HG02571 (cell line): ENCODE data around the gene PDLIM5.
"Not testable (repeated sequence)": the region's sequence is repeated elsewhere in the genome, so short reads cannot be mapped to it uniquely, and the experiment has no call there.

Experiments used
- ATAC-seq: cut with Tn5 transposase; IDR thresholded peaks from one replicate; pipeline ENCODE4 v1.9.1; 2021; ENCODE audit warnings: mild to moderate bottlenecking, moderate library complexity; ENCODE audit not compliant: unreplicated experiment

Gene PDLIM5

DNA sequence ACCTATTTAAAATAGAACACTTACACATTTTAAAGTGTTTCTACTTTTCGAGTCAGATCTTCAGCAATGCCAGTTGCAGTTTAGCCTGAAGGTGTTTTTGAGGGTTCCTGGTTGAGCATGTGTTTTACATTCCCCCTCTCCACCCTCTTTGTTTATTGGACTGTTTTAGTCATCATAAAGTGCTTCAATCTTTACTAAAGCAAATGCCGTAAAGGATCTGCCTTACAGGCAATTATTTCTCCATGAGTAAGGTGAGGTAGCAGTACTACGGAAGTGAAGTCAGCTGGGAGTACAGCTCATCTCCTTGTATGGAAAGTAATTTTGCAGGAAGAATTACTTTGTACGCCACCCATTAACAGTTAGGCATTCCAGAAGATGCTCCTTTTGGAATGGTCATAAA lies 36.9 kb downstream of the PDLIM5 start:
- ATAC-seq = no peak

DNA sequence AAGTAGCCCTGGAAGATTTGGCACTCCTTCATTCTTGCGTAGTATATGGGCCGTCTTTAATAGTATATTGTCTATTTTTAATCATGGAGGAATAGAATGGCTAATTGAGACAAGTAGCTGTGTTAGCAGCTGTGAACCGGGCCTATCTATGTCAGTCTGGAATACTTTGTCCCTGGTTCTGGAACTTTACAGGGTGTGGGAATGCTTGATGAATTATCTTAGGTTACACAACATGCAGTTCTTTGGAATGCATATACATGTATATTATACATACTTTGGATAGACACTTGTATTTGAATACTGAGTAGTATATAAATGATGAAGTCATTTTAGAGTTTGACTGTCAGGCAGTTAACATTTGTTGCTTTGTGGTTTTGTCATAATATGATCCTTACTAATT lies 37.4 kb downstream of the PDLIM5 start:
- ATAC-seq = no peak

DNA sequence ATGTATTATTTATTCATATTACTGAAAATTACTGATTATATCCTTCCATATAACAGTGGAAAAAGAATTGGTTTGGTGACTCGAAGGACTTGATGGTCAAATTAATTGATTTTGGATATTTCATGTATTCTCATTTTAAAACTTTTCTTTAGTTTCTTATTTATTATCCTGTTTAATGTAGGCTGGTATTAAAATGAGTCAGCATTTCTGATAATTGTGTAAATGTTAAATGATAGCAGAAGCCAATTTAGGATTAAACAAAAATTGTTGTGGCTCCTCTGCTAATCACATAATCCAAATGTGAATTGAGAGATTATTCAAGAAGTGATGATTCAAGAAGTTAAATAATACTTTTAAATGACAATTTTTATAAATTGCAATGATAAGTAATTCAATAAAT lies 38.7 kb downstream of the PDLIM5 start:
- no peak for ATAC-seq

DNA sequence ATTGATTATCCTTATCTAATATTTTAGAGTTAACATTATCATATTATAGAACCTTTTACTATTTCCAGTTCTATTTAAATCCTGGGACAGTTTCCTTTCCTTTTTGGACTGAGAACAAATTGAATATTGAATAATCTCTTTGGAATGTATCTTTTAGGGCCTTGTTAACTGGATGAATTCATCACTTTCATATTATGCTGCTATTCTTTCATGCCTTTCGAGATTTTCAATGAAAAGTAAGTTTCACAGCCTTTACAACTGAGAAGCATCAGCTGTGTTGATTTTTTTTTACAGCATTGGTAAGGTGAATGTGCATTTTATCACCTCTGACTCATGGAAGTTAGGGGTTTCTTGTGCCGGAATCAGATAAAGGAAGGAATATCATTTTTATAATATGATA lies 39.6 kb downstream of the PDLIM5 start:
- ATAC-seq = no peak

DNA sequence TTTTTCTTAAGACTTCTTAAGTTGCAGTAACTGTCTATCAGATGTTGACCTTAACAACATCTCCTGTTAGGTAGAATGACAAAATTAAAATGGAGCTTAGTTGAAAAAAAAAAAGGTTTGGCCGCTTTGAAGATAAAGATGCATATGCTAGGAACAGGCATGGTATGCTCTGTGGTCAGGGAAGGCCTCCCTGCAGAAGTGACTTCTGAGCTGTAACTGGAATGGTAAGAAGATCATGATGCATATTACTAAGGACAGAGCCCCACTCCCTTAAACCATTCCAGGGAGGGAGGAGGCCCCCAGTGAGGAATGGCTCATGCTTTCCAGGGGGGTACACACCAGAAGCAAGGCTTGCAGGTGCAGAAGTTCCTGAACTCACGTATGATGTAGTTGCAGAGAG lies 43.7 kb downstream of the PDLIM5 start:
- no peak for ATAC-seq

DNA sequence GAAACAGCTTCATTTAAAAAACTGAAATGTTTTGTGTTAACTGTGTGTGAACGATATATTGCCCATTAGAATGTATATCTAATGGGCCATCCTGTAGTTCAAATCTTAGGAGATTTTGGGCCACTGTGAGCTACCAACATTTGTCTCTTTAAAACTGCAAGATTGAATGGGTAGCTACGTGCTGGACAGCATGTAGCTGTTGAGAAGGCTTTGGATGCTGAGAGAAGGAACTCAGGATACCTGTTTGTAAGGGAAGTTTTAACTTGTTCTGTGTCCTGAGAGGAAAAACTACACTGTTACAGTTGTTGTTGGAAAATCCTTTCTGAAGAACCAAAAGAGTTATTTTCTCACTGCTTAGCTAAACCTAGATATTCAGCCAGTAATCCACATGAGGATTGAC lies 45.9 kb downstream of the PDLIM5 start:
- ATAC-seq = no peak

DNA sequence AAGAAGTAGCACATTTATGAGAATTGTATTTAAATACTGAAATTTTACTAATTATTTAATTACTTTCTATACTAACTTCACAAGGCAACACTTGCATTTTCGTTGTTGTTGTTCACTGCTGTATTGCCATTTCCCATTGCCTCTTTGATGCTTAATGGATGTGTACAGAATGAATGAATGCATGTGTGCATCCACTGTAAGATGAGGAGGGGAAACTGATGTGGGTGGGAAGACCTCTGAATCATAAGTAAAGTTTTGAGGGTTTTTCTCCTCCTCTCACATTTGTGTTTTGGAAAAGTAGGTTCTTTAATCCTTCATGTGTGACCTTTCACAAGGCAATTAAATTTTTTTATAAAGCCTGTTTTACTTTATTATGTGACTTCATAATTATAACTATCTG lies 46.8 kb downstream of the PDLIM5 start:
- ATAC-seq = no peak

DNA sequence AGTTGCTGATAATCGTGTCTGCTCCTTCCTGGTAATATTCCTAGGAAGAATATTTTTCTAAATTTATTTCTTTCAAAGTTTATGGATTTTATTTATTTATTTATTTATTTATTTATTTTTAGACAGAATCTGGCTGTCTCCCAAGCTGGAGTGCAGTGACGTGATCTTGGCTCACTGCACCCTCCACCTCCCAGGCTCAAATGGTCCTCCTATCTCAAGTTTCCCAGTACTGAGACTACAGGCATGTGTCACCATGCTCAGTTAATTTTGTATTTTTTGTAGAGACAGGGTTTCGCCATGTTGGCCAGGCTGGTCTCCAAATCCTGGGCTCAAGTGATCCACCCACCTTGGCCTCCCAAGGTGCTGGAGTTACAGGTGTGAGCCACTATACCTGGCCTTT lies 48.9 kb downstream of the PDLIM5 start:
- no peak for ATAC-seq

DNA sequence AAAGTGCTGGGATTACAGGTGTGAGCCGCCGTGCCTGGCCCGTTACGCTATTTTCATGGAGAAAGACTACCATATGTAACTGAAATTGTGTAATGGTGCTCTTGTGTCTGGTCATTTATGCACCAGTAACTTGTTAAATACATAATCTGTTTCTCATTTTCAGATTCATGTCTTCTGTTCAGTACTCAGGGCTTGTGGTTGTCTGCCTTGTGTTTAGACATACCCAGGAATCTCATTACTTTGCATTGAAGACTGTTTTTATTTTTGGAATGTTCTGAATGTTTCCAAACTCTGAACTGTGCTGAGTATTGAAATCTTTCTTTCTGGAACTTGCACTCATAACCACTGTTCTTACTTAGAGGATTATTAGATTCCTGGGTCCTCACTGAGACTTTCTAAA lies 52.8 kb downstream of the PDLIM5 start:
- ATAC-seq = no peak

DNA sequence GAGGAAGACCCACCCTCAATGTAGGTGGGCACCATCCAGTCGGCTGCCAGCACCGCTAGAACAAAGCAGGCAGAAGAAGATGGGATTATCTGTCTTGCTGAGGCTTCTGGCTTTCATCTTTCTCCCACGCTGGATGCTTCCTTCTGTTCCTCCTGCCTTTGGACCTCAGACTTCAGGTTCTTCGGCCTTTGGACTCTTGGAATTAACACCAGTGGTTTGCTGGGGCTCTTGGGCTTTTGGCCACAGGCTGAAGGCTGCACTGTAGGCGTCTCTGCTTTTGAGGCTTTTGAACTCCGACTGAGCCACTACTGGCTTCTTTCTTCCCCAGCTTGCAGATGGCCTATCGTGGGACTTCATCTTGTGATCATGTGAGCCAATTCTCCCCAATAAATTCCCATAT lies 55.1 kb downstream of the PDLIM5 start:
- ATAC-seq = no peak

DNA sequence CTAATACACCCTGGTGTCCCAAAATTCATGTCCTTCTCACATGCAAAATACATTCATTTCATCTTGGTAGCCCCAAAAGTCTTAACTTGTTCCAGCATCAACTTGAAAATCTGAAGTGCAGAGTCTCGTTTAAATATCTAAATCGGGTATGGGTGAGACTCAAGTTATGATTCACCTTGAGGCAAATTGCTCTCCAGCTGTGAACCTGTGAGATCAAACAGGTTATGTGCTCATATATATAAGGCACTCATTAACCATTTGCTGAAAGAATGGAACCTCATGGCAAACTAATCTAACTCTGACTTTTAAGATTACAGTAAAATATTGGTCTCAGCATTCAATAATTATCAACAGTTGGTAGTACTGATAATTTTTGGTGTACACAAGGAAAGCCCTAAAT lies 55.5 kb downstream of the PDLIM5 start:
- no peak for ATAC-seq

DNA sequence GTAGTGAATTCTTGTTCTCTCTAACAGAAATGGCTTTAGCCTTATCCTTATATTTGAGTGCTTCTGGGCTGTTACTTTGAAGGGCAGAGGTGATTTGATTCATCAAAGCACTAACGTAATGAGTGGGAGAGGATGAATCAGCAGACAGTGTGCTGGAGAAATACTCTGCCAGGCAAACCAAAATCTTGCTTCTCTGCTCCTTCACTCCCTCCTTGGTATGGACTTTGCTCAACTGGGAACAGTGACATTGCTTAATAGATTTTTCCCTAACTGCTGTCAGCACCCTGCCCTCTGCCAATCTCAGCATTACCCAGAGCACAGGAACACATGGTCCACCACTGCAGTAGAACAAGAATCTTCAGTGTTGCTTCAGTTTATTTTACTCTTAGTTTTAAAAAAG lies 56.0 kb downstream of the PDLIM5 start:
- ATAC-seq = no peak

DNA sequence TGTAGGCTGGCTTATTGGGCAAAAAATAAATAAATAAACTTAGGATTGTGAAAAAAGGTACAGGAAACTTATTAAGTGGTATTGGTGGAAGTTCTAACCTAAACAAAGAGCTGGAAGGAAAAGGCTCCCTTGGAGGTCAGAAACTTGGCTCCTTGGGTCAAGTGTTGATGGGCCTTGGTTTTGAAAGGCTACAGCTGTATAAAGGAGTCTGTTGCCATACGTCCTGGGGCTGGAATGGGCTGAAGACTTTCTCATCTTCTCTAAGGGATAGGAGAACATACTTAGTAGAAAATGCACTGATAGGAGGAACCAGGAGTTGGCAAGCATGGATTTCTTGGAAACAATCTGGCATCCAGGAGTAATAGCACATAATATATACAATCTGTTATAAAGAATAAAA lies 56.6 kb downstream of the PDLIM5 start:
- ATAC-seq = no peak

DNA sequence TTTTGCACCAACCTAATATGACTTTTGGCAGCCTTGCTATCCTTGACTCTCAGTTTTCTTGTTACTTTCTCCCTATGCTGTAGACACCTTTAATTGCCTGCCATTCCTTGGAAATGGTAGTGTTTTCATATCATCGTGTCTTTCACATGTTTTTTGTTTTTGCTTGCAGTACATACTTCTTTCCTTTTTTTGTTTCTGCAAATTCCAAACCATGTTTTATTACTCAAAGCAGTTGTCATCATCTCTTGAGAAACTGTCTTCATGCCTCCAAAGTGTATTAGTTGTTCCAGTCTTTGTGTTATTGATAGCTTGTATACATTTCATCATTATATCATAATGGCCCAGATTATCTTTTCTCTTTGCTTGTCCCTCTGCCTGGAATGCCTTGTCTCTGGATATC lies 57.1 kb downstream of the PDLIM5 start:
- ATAC-seq = no peak

DNA sequence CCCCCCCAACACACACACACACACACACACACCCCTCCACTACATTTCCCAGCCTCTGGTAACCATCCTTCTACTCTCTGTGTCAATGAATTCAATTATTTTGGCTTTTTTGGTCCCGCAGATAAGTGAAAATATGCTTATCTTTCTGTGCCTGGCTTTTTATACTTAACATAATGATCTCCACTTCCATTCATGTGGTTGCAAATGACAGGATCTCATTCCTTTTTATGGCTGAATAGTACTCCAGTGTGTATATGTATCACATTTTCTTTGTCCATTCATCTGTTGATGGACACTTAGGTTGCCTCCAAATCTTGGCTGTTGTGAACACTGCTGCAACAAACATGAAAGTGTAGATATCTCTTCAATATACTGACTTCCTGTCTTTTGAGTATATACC lies 59.8 kb downstream of the PDLIM5 start:
- no peak for ATAC-seq

DNA sequence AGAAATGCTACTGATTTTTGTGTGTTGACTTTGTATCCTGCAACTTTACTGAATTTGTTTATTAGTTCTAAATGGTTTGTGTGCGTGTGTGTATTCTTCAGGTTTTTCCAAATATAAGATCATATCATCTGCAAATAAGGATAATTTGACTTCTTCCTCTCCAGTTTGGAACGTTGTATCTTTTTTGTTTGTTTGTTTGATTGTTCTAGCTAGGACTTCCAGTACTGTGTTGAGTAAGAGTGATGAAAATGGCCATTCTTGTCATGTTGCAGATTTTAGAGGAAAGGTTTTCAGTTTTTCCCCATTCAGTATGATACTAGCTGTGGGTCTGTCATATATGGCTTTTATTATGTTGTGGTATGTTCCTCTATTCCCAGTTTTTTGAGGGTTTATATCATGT lies 61.8 kb downstream of the PDLIM5 start:
- not testable (repeated sequence) for ATAC-seq

DNA sequence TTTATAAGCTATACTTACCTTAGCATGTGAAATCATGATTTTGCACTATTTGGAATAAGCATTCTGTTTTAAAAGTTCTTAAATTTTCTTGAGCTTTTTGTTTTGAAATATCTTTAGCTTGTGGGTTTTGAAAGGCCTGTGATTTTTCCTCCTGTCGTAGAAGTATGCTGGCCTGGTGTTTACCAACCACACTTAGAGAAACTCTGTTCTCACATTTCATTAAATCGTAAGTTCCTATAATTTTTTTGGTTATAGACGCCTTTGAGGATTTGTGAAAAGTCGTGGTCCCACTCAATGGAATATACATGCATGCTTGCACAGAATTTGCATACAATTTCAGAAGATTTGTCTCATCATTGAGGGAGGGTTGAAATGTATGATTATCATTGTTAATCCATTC lies 63.6 kb downstream of the PDLIM5 start:
- ATAC-seq = no peak

DNA sequence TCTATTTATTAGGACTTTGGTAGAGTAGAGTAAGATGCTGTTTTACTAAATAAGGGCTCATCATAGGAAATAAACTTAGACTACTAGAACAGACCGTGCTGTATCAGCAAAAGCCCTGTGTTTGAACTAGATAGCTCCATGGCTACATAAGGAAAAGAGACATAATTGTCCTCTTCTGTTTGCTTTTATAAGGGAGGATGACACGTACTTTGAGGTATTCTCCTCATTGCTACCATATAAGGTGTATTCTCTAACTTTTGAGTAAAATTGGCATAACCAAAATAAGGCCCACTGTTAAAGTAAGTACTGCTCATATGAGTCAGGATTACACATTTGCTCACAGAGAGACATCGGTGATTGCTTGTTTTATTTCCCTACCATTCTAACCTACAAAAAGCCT lies 64.3 kb downstream of the PDLIM5 start:
- ATAC-seq = no peak

DNA sequence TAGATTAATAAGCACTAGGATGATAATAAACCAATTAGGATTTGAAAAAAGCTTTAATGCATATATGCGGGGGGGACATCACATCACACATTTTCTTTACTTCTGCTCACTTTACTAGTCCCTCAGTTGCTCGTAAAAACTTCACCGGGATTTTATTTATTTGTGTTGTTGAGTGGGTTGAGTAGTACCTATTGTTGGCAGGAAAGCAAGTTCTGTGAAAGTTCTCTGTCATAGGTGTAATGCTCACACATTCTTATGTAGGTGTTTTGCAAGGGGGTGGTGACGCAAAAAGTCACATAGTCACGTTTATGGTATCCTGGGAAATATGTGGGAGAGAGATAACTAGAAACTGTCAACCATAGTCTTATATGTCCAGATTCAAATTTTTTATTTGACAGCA lies 65.3 kb downstream of the PDLIM5 start:
- no peak for ATAC-seq

DNA sequence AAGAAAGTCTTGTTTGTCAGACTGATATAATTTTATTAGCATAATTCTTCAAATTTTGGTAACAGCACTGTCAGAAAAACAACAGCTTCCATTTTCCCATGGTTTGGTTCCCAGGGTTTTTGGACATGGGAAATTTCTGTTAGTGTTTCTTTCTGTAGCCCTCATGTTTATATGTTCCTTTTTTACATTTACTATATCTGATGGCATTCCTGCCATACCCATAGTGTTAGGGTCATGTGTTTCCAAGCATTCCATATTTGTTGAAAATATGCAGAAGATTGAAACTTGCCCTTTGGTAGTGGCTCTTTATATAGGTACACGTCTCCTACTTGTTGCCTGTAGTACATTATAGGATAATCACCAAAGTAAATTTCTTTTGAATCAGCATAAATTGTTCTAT lies 65.8 kb downstream of the PDLIM5 start:
- no peak for ATAC-seq

DNA sequence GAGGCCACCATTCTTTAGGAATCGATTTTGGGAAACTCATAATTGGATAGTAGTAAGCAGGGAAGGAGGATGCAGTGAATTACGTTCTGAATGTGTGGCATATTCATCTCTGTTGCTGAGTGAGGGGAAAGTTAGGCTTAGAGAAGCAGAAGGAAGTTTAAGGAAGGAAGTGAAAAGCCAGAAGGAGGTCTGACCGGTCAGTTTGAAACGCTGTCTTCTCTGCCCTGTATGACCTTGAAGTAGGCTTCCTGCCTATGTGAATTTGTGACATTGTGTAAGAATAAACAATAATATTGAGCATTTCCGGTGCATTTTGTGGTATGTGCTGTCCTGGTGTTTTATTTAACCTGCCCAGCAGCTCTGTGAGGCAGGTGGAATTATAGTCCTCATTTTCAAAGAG lies 67.3 kb downstream of the PDLIM5 start:
- no peak for ATAC-seq

DNA sequence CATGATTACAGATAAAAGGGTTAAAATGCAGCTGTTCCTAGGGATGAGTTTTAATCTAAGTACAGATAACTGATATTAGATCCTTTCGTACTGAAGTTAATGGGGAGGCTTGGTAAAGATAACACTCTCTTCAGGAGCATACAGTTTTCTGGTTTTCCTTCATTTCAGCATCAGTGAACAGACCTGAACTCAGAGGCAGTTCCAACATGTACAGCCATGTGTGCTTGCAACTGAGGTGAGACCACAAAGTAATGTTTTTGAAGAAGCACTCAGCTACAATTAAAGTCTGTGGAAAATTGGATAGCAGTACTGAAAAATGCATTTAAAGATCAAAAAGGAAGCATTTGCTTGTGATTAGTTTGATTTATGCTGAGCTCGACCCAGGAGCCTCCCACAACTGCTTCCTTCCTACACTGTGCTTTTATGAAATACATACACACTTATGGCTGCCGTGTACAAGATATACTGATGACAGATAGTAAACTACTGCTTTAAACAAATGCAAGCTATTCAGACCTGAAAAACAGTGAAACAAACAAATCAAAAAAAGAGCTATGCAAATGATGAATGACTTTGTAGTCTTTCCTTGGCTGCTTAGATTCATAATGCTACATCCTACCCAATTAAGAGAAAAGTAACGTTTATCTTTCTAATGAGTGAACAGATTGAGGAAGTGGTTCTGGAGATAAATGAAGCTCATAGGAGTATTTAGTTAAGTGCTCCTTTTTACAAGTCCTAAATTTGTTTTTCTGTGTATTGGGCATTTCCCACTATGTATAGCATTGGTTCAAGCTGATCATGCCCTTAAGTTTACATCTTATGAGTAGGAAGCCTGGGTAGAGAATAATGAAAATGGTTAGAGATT lies 68.4 kb downstream of the PDLIM5 start:
- ATAC-seq = no peak

DNA sequence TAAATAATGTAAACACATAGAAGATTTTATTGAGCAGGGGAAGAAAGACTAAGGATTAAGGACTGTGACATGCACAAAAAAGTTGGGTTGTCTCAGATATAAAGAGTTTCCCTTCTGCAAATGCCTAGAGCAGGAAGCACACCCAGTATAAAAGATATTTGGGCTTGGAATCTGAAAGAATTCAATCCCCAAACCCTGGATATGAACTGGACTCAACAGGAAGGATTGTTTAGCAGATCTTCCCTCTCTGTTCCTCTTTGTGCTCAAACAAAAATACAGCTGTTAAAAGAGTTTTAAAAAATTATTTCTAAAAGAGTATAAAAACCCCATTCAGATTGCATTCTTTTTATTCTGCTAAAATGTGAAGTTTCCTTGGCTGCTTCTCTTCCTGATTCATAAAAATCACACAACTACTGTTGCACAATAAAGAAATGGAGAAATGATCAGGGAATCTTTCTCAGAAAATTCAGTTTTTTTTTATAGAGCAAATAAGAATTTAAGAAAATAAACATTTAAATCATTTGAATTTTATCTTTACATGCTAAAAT lies 71.4 kb downstream of the PDLIM5 start:
- ATAC-seq = no peak
